GM23338 (cell line): ENCODE measurements around the gene MINK1. TPM values are rescaled to one million over a fixed set of nuclear protein-coding genes. Genes with fewer than 3 reads are reported as not detected.

ENCODE experiments used
- ATAC-seq: fragments of 200-7000 bp; cut with Tn5 transposase; 3 replicates; pipeline ENCODE4 v1.9.1; 2020
- DNase-seq: peaks from one replicate; pipeline ENCODE4 v3.0.0-alpha.2; 2015; ENCODE audit warnings: low spot score
- H2AFZ ChIP-seq: fragments of 200-600 bp; sonication (generic); 2 replicates; pipeline ENCODE4 v1.8.0; 2016; ENCODE audit warnings: antibody characterized with exemption, mild to moderate bottlenecking, moderate library complexity
- H3F3A ChIP-seq: fragments of 200-600 bp; sonication (generic); replicated peaks from 2 replicates; pipeline ENCODE4 v1.8.0; 2017; ENCODE audit warnings: antibody characterized with exemption, mixed run types, low read depth
- H3K27ac ChIP-seq: fragments of 200-600 bp; sonication (generic); 2 replicates; pipeline ENCODE4 v1.6.1; 2016; ENCODE audit warnings: low read depth
- H3K27me3 ChIP-seq: fragments of 200-600 bp; sonication (generic); 2 replicates; pipeline ENCODE4 v1.8.0; 2016; ENCODE audit warnings: mild to moderate bottlenecking, mixed run types, moderate library complexity; ENCODE audit not compliant: insufficient read depth
- H3K36me3 ChIP-seq: fragments of 200-600 bp; sonication (generic); 2 replicates; pipeline ENCODE4 v1.8.0; 2016; ENCODE audit warnings: mild to moderate bottlenecking; ENCODE audit not compliant: insufficient read depth
- H3K4me1 ChIP-seq: fragments of 200-600 bp; sonication (generic); 2 replicates; pipeline ENCODE4 v1.8.0; 2016; ENCODE audit warnings: mild to moderate bottlenecking, moderate library complexity; ENCODE audit not compliant: insufficient read depth
- H3K4me2 ChIP-seq: fragments of 200-600 bp; sonication (generic); 2 replicates; pipeline ENCODE4 v1.7.1; 2017; ENCODE audit warnings: mixed run types
- H3K4me3 ChIP-seq: fragments of 200-600 bp; sonication (generic); 2 replicates; pipeline ENCODE4 v1.6.1; 2016; ENCODE audit warnings: mixed run types
- H3K79me2 ChIP-seq: fragments of 200-600 bp; sonication (generic); replicated peaks from 2 replicates; pipeline ENCODE4 v1.8.0; 2017; ENCODE audit warnings: mild to moderate bottlenecking; ENCODE audit not compliant: insufficient read depth
- H3K9me2 ChIP-seq: fragments of 200-600 bp; sonication (generic); 2 replicates; pipeline ENCODE4 v1.8.0; 2017; ENCODE audit not compliant: insufficient read depth
- H4K20me1 ChIP-seq: fragments of 200-600 bp; sonication (generic); replicated peaks from 2 replicates; pipeline ENCODE4 v1.8.0; 2017; ENCODE audit warnings: mild to moderate bottlenecking; ENCODE audit not compliant: insufficient read depth
- H3K27ac Mint-ChIP-seq: 2 replicates; pipeline ENCODE4 v1.8.0; 2020; ENCODE audit warnings: inconsistent platforms, mild to moderate bottlenecking, moderate library complexity, mixed read lengths
- H3K27me3 Mint-ChIP-seq: 3 replicates; pipeline ENCODE4 v1.8.0; 2022; ENCODE audit warnings: low read depth, mild to moderate bottlenecking, moderate library complexity, mixed read lengths, inconsistent platforms; ENCODE audit not compliant: insufficient read depth, poor library complexity
- H3K36me3 Mint-ChIP-seq: 3 replicates; pipeline ENCODE4 v1.8.0; 2021; ENCODE audit warnings: low read depth, mild to moderate bottlenecking, inconsistent platforms, moderate library complexity, mixed read lengths
- H3K4me1 Mint-ChIP-seq: 3 replicates; pipeline ENCODE4 v1.8.0; 2020; ENCODE audit warnings: mild to moderate bottlenecking, inconsistent platforms, mixed read lengths
- H3K4me3 Mint-ChIP-seq: 3 replicates; pipeline ENCODE4 v1.8.0; 2021; ENCODE audit warnings: moderate library complexity, mild to moderate bottlenecking, inconsistent platforms, mixed read lengths
- H3K9me3 Mint-ChIP-seq: 3 replicates; pipeline ENCODE4 v1.8.0; 2020; ENCODE audit warnings: moderate library complexity, mild to moderate bottlenecking, inconsistent platforms, mixed read lengths
- CREB1 ChIP-seq: fragments of 250-450 bp; sonication (Bioruptor Pico); IDR thresholded peaks from 2 replicates; pipeline ENCODE4 v1.5.0; 2020; ENCODE audit warnings: low read depth, mild to moderate bottlenecking, moderate library complexity
- EZH2 ChIP-seq: fragments of 200-600 bp; sonication (generic); IDR thresholded peaks from one replicate; pipeline ENCODE4 v1.8.0; 2017; ENCODE audit warnings: antibody characterized with exemption, mild to moderate bottlenecking, low read depth; ENCODE audit not compliant: unreplicated experiment
- EZH2phosphoT487 ChIP-seq: fragments of 200-600 bp; sonication (generic); IDR thresholded peaks from one replicate; pipeline ENCODE4 v1.8.1; 2018; ENCODE audit warnings: antibody characterized with exemption; ENCODE audit not compliant: unreplicated experiment
- JUNB ChIP-seq: IDR thresholded peaks from one replicate; pipeline ENCODE4 v1.6.1; 2016; ENCODE audit warnings: antibody characterized with exemption; ENCODE audit not compliant: unreplicated experiment
- NANOG ChIP-seq: IDR thresholded peaks from 2 replicates; pipeline ENCODE4 v1.6.1; 2016; ENCODE audit warnings: antibody characterized with exemption, borderline replicate concordance
- POLR2AphosphoS5 ChIP-seq: IDR thresholded peaks from 2 replicates; pipeline ENCODE4 v1.6.1; 2016; ENCODE audit warnings: antibody characterized with exemption, low read depth
- STAT1 ChIP-seq: IDR thresholded peaks from one replicate; pipeline ENCODE4 v1.6.1; 2016; ENCODE audit warnings: antibody characterized with exemption; ENCODE audit not compliant: unreplicated experiment
- ZNF331 ChIP-seq: fragments of 250-450 bp; sonication (Bioruptor Pico); IDR thresholded peaks from 2 replicates; pipeline ENCODE4 v1.5.0; 2020; ENCODE audit warnings: low read depth, mild to moderate bottlenecking, moderate library complexity
- polyA plus RNA-seq: library from polyadenylated mRNA; unstranded; fragments of >200 nt; fragmentation: Nextera tagmentation; extraction: Ambion mirVana; gene quantifications from 2 replicates; pipeline ENCODE4 v1.2.1, GENCODE V29; 2016
- total RNA-seq: library from RNA; depleted of rRNA; stranded (reverse); fragments of >200 nt; shearing (Covaris generic); gene quantifications from 2 replicates; pipeline ENCODE4 v1.2.3, GENCODE V29; 2014
- TF ChIP-seq, protein P1 (sequence below): IDR thresholded peaks from one replicate; pipeline ENCODE4 v1.6.1; 2018; ENCODE audit warnings: antibody characterized with exemption; ENCODE audit not compliant: unreplicated experiment
- TF ChIP-seq, protein P2 (sequence below): IDR thresholded peaks from 2 replicates; pipeline ENCODE4 v1.6.1; 2016; ENCODE audit warnings: antibody characterized with exemption

MINK1 gene
- total and polyA plus RNA-seq, 2 experiments from 2014 or later = 17.3 to 54.9 TPM

DNA sequence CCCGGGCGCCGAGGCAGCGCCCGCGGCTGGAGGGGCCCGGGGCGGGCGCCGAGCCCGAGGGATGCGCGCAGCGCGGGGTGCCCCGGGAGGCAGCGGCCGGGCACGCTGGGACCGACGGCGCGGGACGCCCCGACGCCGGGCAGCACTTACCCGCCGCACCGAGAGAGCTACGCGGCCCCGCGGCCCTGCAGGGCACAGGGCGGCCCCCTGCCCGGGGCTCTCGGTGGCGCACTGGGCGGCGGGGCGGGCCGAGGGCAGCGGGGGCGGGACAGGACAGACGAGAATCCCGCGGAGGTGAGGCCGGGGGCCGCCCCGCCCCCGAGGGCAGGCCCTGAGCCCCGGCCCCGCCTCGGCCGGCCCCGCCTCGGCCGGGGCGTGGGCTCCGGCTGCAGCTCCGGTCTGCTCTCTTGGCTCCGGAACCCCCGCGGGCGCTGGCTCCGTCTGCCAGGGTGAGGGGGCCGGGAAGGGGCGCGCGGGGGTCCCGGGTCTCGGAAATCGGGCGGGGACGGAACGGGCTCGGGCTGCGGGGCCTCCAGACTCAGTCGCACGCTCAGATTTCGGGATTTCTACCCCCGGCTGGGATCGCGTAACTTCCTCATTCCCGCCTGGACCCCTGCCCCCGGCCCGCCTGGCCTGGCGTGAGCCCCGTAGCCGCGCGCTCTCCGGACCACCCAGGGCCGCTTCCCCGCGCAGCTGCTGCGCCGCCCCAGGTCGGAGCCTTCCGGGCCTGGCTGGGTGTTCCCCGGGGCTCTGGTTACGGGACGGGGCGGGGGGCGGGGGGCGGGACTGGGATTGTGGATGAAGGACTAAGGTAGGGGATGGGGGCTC, 26.1 kb upstream of the MINK1 start, which contains the start of gene PLD2:
Gene PLD2, plus strand, starts transcription at position 376 of the 828 bp plus-strand sequence. CDS start 621 bp downstream, outside the sequence.
- peak within 1 kb of the TSS; percentile 80; the same call in 1 of the 2 replicates for H3K27ac Mint-ChIP-seq
- peak within 1 kb of the TSS; percentile 80 for H3K4me2 ChIP-seq
- H3K36me3 ChIP-seq = peaks cover 14% of the 10 kb centered on the region

DNA sequence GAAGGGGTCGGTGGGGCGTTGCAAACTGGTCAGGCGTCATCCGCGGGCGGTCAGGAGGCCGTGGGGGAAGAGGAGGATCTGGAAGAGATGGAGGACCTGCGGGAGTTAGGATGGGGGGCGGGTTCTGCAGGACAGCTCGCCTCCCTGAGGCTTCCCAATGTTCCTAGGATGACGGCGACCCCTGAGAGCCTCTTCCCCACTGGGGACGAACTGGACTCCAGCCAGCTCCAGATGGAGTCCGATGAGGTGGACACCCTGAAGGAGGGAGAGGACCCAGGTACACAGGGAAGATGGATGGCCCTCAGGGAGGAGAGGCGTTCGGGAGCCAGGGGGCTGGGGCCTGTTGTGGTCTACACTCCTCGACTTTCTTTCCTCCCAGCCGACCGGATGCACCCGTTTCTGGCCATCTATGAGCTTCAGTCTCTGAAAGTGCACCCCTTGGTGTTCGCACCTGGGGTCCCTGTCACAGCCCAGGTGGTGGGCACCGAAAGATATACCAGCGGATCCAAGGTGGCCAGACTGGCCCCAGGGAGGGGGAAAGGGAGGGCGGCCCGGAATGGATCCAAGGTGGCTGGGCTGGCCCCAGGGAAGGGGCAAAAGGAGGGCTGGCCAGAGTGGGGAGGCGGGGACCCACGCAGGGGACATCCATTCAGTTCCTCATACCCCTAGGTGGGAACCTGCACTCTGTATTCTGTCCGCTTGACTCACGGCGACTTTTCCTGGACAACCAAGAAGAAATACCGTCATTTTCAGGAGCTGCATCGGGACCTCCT, 25.3 kb upstream of the MINK1 start:
- Mint-ChIP-seq H3K27me3 (peaks cover 19% of the 10 kb centered on the region), H3K36me3 (peaks cover 21% of the 10 kb centered on the region), H3K9me3 (peaks cover 3% of the 10 kb centered on the region; the same call in 2 of the 3 replicates), H3K27ac (peak overlapping the region; percentile 80; the same call in 1 of the 2 replicates), H3K4me1 (peaks cover 8% of the 10 kb centered on the region; the same call in 2 of the 3 replicates), H3K4me3 (peak overlapping the region; percentile 91)
- H3K4me3 ChIP-seq = peak overlapping the region; percentile 77
- no peaks in the 10 kb centered on the region for H3K27me3 ChIP-seq
- no peak overlapping the region for H2AFZ ChIP-seq
- H3F3A ChIP-seq = no peaks in the 10 kb centered on the region
- H3K79me2 ChIP-seq = no peaks in the 10 kb centered on the region
- no peak overlapping the region for H3K27ac ChIP-seq
- peak; percentile 9 for ATAC-seq
- peaks cover 14% of the 10 kb centered on the region for H3K36me3 ChIP-seq
- no peak for DNase-seq
- no peaks in the 10 kb centered on the region; the same call in 1 of the 2 replicates for H4K20me1 ChIP-seq
- no peaks in the 10 kb centered on the region for H3K9me2 ChIP-seq
- peak overlapping the region; percentile 78 for H3K4me2 ChIP-seq
- peaks cover 6% of the 10 kb centered on the region for H3K4me1 ChIP-seq
- no peak for TF ChIP-seq EZH2phosphoT487
- no peak for TF ChIP-seq STAT1
- TF ChIP-seq NANOG = no peak
- TF ChIP-seq JUNB = no peak
- TF ChIP-seq, protein P1, sequence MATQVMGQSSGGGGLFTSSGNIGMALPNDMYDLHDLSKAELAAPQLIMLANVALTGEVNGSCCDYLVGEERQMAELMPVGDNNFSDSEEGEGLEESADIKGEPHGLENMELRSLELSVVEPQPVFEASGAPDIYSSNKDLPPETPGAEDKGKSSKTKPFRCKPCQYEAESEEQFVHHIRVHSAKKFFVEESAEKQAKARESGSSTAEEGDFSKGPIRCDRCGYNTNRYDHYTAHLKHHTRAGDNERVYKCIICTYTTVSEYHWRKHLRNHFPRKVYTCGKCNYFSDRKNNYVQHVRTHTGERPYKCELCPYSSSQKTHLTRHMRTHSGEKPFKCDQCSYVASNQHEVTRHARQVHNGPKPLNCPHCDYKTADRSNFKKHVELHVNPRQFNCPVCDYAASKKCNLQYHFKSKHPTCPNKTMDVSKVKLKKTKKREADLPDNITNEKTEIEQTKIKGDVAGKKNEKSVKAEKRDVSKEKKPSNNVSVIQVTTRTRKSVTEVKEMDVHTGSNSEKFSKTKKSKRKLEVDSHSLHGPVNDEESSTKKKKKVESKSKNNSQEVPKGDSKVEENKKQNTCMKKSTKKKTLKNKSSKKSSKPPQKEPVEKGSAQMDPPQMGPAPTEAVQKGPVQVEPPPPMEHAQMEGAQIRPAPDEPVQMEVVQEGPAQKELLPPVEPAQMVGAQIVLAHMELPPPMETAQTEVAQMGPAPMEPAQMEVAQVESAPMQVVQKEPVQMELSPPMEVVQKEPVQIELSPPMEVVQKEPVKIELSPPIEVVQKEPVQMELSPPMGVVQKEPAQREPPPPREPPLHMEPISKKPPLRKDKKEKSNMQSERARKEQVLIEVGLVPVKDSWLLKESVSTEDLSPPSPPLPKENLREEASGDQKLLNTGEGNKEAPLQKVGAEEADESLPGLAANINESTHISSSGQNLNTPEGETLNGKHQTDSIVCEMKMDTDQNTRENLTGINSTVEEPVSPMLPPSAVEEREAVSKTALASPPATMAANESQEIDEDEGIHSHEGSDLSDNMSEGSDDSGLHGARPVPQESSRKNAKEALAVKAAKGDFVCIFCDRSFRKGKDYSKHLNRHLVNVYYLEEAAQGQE = no peak
- TF ChIP-seq, protein P2, sequence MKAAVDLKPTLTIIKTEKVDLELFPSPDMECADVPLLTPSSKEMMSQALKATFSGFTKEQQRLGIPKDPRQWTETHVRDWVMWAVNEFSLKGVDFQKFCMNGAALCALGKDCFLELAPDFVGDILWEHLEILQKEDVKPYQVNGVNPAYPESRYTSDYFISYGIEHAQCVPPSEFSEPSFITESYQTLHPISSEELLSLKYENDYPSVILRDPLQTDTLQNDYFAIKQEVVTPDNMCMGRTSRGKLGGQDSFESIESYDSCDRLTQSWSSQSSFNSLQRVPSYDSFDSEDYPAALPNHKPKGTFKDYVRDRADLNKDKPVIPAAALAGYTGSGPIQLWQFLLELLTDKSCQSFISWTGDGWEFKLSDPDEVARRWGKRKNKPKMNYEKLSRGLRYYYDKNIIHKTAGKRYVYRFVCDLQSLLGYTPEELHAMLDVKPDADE = no peak
- TF ChIP-seq EZH2 = no peak
- no peak for TF ChIP-seq POLR2AphosphoS5
- no peak for TF ChIP-seq CREB1 (CRISPR knock-in tag)

More for the DNA sequence above, 26.1 kb upstream of the MINK1 start, which contains the start of gene PLD2:
- H3K9me3 Mint-ChIP-seq = peaks cover 3% of the 10 kb centered on the region; the same call in 2 of the 3 replicates
- DNase-seq (peak; percentile 93), ATAC-seq (peak; percentile 93)
- H3K4me1 Mint-ChIP-seq = peaks cover 8% of the 10 kb centered on the region; the same call in 2 of the 3 replicates
- no peak for TF ChIP-seq ZNF331 (CRISPR knock-in tag)
- TF ChIP-seq POLR2AphosphoS5 = peak; percentile 70
- H3K36me3 Mint-ChIP-seq = peaks cover 21% of the 10 kb centered on the region
- H4K20me1 ChIP-seq = no peaks in the 10 kb centered on the region; the same call in 1 of the 2 replicates
- H3K79me2 ChIP-seq = no peaks in the 10 kb centered on the region
- peaks cover 6% of the 10 kb centered on the region for H3K4me1 ChIP-seq
- peaks cover 20% of the 10 kb centered on the region for H3K27me3 Mint-ChIP-seq
- peak within 1 kb of the TSS; percentile 77 for H3K4me3 ChIP-seq
- peak within 1 kb of the TSS; percentile 91 for H3K4me3 Mint-ChIP-seq
- no peaks in the 10 kb centered on the region for H3F3A ChIP-seq
- peak within 1 kb of the TSS; percentile 78; the same call in 1 of the 2 replicates for H2AFZ ChIP-seq
- H3K27ac ChIP-seq = 0 out of 2 replicates have a peak within 1 kb of the TSS, but pooled peaks have one; percentile 6
- H3K9me2 ChIP-seq = no peaks in the 10 kb centered on the region
- H3K27me3 ChIP-seq = no peaks in the 10 kb centered on the region
